Measurements from ENCODE around the gene ANKRD33B. TPM values are rescaled to one million over a fixed set of nuclear protein-coding genes. Genes with fewer than 3 reads are reported as not detected.

The ANKRD33B gene
- polyA plus RNA-seq, 1 donor (not counting 4 experiments of a cell fraction or from before 2014, with no cell fraction given), result 1.9 TPM

- H3K9ac ChIP-seq (ENCODE audit: control insufficient read depth, extremely low read depth, insufficient read depth, low read length), result no peak overlapping the region
- peaks cover 4% of the 10 kb centered on the region for H3K79me2 ChIP-seq (ENCODE audit: control insufficient read depth, insufficient read depth, low read length)
- H3K27ac ChIP-seq (ENCODE audit: control insufficient read depth, insufficient read depth, low read length), result no peak overlapping the region
- H3K9me1 ChIP-seq (ENCODE audit: control insufficient read depth, extremely low read depth, insufficient read depth, low read length), result no peaks in the 10 kb centered on the region
- H3K4me3 ChIP-seq (ENCODE audit: control insufficient read depth in 2 of 3, extremely low read depth in 1 of 3, insufficient read depth in 2 of 3, low read depth in 1 of 3, low read length in 3 of 3), result no peak overlapping the region
- no peak overlapping the region for H2AFZ ChIP-seq (ENCODE audit: control insufficient read depth, low read length)
- no peaks in the 10 kb centered on the region for H3K36me3 ChIP-seq (ENCODE audit: control insufficient read depth in 2 of 2, extremely low read depth in 1 of 2, insufficient read depth in 2 of 2, low read length in 2 of 2)
- H3K4me1 ChIP-seq (ENCODE audit: control insufficient read depth, extremely low read depth, insufficient read depth, low read length), result peaks cover 12% of the 10 kb centered on the region
- FAIRE-seq (no peak), DNase-seq (ENCODE audit: low read depth, low spot score) (no peak)
- H3K4me2 ChIP-seq (ENCODE audit: control insufficient read depth, extremely low read depth, insufficient read depth, low read depth, low read length), result no peak overlapping the region
- dilution Hi-C loops (cut with MboI; ENCODE audit: extremely low pct_ligation_motif_present, low sequenced_read_pairs), result no loop called here
- H3K27me3 ChIP-seq (ENCODE audit: control insufficient read depth, extremely low read depth, insufficient read depth, low read length), result no peaks in the 10 kb centered on the region
- no peaks in the 10 kb centered on the region for H3K9me3 ChIP-seq (ENCODE audit: control insufficient read depth, low read depth, low read length)
- H4K20me1 ChIP-seq (ENCODE audit: control insufficient read depth, extremely low read depth, insufficient read depth, low read length), result no peaks in the 10 kb centered on the region
- no peak for TF ChIP-seq CTCF (optimal IDR thresholded peaks at IDR 0.05 in 1 of 3, IDR thresholded peaks at IDR 0.05 in 1 of 3, conservative IDR thresholded peaks at IDR 0.05 in 1 of 3; ENCODE audit: extremely low read depth in 1 of 3, insufficient read depth in 2 of 3, low read length in 3 of 3)
- no peak for TF ChIP-seq EZH2 (IDR thresholded peaks at IDR 0.05; ENCODE audit: low read length)
Measured at GRCh38 chr5:10588779-10589447, 25.0 kb downstream of the ANKRD33B start.

- TF ChIP-seq EZH2 (IDR thresholded peaks at IDR 0.05; ENCODE audit: low read length) (no peak), CTCF (optimal IDR thresholded peaks at IDR 0.05 in 1 of 3, IDR thresholded peaks at IDR 0.05 in 1 of 3, conservative IDR thresholded peaks at IDR 0.05 in 1 of 3; ENCODE audit: extremely low read depth in 1 of 3, insufficient read depth in 2 of 3, low read length in 3 of 3) (no peak)
- peaks cover under 1% of the 10 kb centered on the region for H3K9me1 ChIP-seq (ENCODE audit: control insufficient read depth, extremely low read depth, insufficient read depth, low read length)
- FAIRE-seq (peak; percentile 69), DNase-seq (ENCODE audit: low read depth, low spot score) (peak; percentile 45)
- H3K9ac ChIP-seq (ENCODE audit: control insufficient read depth, extremely low read depth, insufficient read depth, low read length), result no peak overlapping the region
- no peaks in the 10 kb centered on the region for H3K36me3 ChIP-seq (ENCODE audit: control insufficient read depth in 2 of 2, extremely low read depth in 1 of 2, insufficient read depth in 2 of 2, low read length in 2 of 2)
- no peak overlapping the region for H2AFZ ChIP-seq (ENCODE audit: control insufficient read depth, low read length)
- H3K9me3 ChIP-seq (ENCODE audit: control insufficient read depth, low read depth, low read length), result no peaks in the 10 kb centered on the region
- peak overlapping the region; percentile 14 for H3K4me2 ChIP-seq (ENCODE audit: control insufficient read depth, extremely low read depth, insufficient read depth, low read depth, low read length)
- no peaks in the 10 kb centered on the region for H3K27me3 ChIP-seq (ENCODE audit: control insufficient read depth, extremely low read depth, insufficient read depth, low read length)
- no peaks in the 10 kb centered on the region for H4K20me1 ChIP-seq (ENCODE audit: control insufficient read depth, extremely low read depth, insufficient read depth, low read length)
- H3K79me2 ChIP-seq (ENCODE audit: control insufficient read depth, insufficient read depth, low read length), result peaks cover 4% of the 10 kb centered on the region
- H3K4me3 ChIP-seq (ENCODE audit: control insufficient read depth in 2 of 3, extremely low read depth in 1 of 3, insufficient read depth in 2 of 3, low read depth in 1 of 3, low read length in 3 of 3), result no peak overlapping the region
- peaks cover 27% of the 10 kb centered on the region for H3K4me1 ChIP-seq (ENCODE audit: control insufficient read depth, extremely low read depth, insufficient read depth, low read length)
- peak overlapping the region; percentile 28 for H3K27ac ChIP-seq (ENCODE audit: control insufficient read depth, insufficient read depth, low read length)
- dilution Hi-C loops (cut with MboI; ENCODE audit: extremely low pct_ligation_motif_present, low sequenced_read_pairs), result no loop called here
Measured at GRCh38 chr5:10590226-10590999, 26.5 kb downstream of the ANKRD33B start.

All from keratinocyte (primary cell).